GM20431 (cell line): Measurements from ENCODE around the gene ASIC5.

Experiments used
- in situ Hi-C: fragments of 300-500 bp; cut with MseI, MboI; formaldehyde crosslinking; loops from one replicate; pipeline ENCODE4 v1.15.0; 2020; ENCODE audit warnings: low sequenced_read_pairs; ENCODE audit not compliant: unreplicated experiment

The ASIC5 gene

GRCh38 chr4:155883895-155884294, 17.8 kb upstream of the ASIC5 start:
- in situ Hi-C loops: no loop called here

- in situ Hi-C loops: no loop called here
Measured at GRCh38 chr4:155881555-155881954, 15.5 kb upstream of the ASIC5 start.

- in situ Hi-C loops: no loop called here
Measured at GRCh38 chr4:155879767-155880166, 13.7 kb upstream of the ASIC5 start.

GRCh38 chr4:155878611-155879010, 12.5 kb upstream of the ASIC5 start:
- in situ Hi-C loops: no loop called here

- in situ Hi-C loops: no loop called here
Measured at GRCh38 chr4:155877971-155878370, 11.9 kb upstream of the ASIC5 start.

GRCh38 chr4:155875878-155876277, 9.8 kb upstream of the ASIC5 start:
- in situ Hi-C loops: no loop called here

GRCh38 chr4:155855897-155856296, 10.2 kb downstream of the ASIC5 start:
- in situ Hi-C loops: no loop called here

GRCh38 chr4:155854582-155855226, 11.4 kb downstream of the ASIC5 start:
- in situ Hi-C loops: no loop called here

GRCh38 chr4:155853189-155853588, 12.9 kb downstream of the ASIC5 start:
- in situ Hi-C loops: no loop called here

- in situ Hi-C loops: no loop called here
Measured at GRCh38 chr4:155849042-155849441, 17.0 kb downstream of the ASIC5 start.

GRCh38 chr4:155846929-155847328, 19.1 kb downstream of the ASIC5 start:
- in situ Hi-C loops: no loop called here

- in situ Hi-C loops: no loop called here
Measured at GRCh38 chr4:155842080-155842479, 24.0 kb downstream of the ASIC5 start.

GRCh38 chr4:155837203-155837796, 28.8 kb downstream of the ASIC5 start:
- in situ Hi-C loops: no loop called here

GRCh38 chr4:155832664-155833063, 33.4 kb downstream of the ASIC5 start:
- in situ Hi-C loops: no loop called here

GRCh38 chr4:155828628-155829027, 37.4 kb downstream of the ASIC5 start:
- in situ Hi-C loops: no loop called here

- in situ Hi-C loops: no loop called here
Measured at GRCh38 chr4:155822572-155822971, 43.5 kb downstream of the ASIC5 start.

- in situ Hi-C loops: no loop called here
Measured at GRCh38 chr4:155820887-155821518, 45.1 kb downstream of the ASIC5 start.

- in situ Hi-C loops: no loop called here
Measured at GRCh38 chr4:155819066-155819465, 47.0 kb downstream of the ASIC5 start.

- in situ Hi-C loops: no loop called here
Measured at GRCh38 chr4:155818639-155819038, 47.4 kb downstream of the ASIC5 start.

GRCh38 chr4:155811083-155811482, 55.0 kb downstream of the ASIC5 start:
- in situ Hi-C loops: no loop called here

GRCh38 chr4:155809835-155810234, 56.2 kb downstream of the ASIC5 start:
- in situ Hi-C loops: loop anchor here (10.0 kb wide), 1 partner anchor 135 kb away; no protein-coding TSS in a partner anchor
